Transverse colon (tissue), 4 donors: ENCODE results near the gene RBBP8. TPM values are rescaled to one million over a fixed set of nuclear protein-coding genes. Genes with fewer than 3 reads are reported as not detected.
A peak's percentile ranks its signal among the peaks of the same experiment; 100 is the strongest.

Source experiments
- DNase-seq: peaks from one replicate; pipeline ENCODE4 v3.0.0-alpha.2; 2019
- H3K27ac ChIP-seq, 4 donors: fragments of 200-600 bp; sonication (generic); 2 replicates each; pipeline ENCODE4 v1.5.1; 2016 to 2018; ENCODE audit warnings: inconsistent platforms in 4 of 4
- H3K27me3 ChIP-seq: fragments of 200-600 bp; sonication (generic); 2 replicates; pipeline ENCODE4 v1.5.1; 2017; ENCODE audit warnings: inconsistent platforms
- H3K36me3 ChIP-seq, 4 donors: fragments of 200-600 bp; sonication (generic); 2 replicates each; pipeline ENCODE4 v1.5.1; 2017 to 2019; ENCODE audit warnings: inconsistent platforms in 4 of 4
- H3K4me1 ChIP-seq, 4 donors: fragments of 200-600 bp; sonication (generic); 2 replicates each; pipeline ENCODE4 v1.5.1; 2017 to 2020; ENCODE audit warnings: inconsistent platforms in 4 of 4
- H3K4me3 ChIP-seq, 4 donors: fragments of 200-600 bp; sonication (generic); 1 replicate in 1 of 4; 2 replicates in 3 of 4; pipeline versions ENCODE4 v1.5.1 to v1.6.1; 2017 to 2019; ENCODE audit warnings: inconsistent platforms in 4 of 4
- H3K9me3 ChIP-seq, 2 donors: fragments of 200-600 bp; sonication (generic); 2 replicates each; pipeline ENCODE4 v1.5.1; 2017 to 2019; ENCODE audit warnings: inconsistent platforms in 2 of 2
- CTCF ChIP-seq, 5 experiments: fragments of 200-600 bp in 3 of 5; fragments of 450-650 bp in 2 of 5; sonication (generic) in 3 of 5; IDR thresholded peaks; 1 replicate in 2 of 5; 2 replicates in 3 of 5; pipeline ENCODE4 v1.5.1; 2016 to 2017; ENCODE audit warnings: antibody characterized with exemption in 5 of 5, inconsistent platforms in 3 of 5, mild to moderate bottlenecking in 2 of 5, moderate library complexity in 1 of 5
- EP300 ChIP-seq: sonication (generic); formaldehyde crosslinking; IDR thresholded peaks from one replicate; pipeline ENCODE4 v1.6.1; 2017; ENCODE audit warnings: antibody characterized with exemption, low read depth
- POLR2A ChIP-seq: fragments of 450-650 bp; IDR thresholded peaks from one replicate; pipeline ENCODE4 v1.6.1; 2016; ENCODE audit warnings: antibody characterized with exemption, mild to moderate bottlenecking, moderate library complexity
- POLR2AphosphoS5 ChIP-seq, 3 donors: sonication (generic); formaldehyde crosslinking; IDR thresholded peaks; one replicate each; pipeline ENCODE4 v1.6.1; 2016; ENCODE audit warnings: antibody characterized with exemption in 3 of 3
- WGBS, 2 donors: methylation state at CpG; one replicate each; pipeline ENCODE4 v1.1.5; 2018; ENCODE audit warnings: low coverage in 1 of 2; 5-methylcytosine and 5-hydroxymethylcytosine counted together
- in situ Hi-C, 4 donors: fragments of 200-750 bp; cut with MboI; loops; one replicate each; pipeline versions ENCODE4 v1.15.0 to v1.15.1; 2017; ENCODE audit warnings: low sequenced_read_pairs in 3 of 4, low pct_ligation_motif_present in 1 of 4, low pct_unique_long_range_greater_than_20kb in 1 of 4
- intact Hi-C: fragments of 100-400 bp; cut with DNase I; formaldehyde crosslinking; loops from one replicate; pipeline ENCODE4 v1.15.1; 2023; ENCODE audit warnings: low total_unique reads
- total RNA-seq, 4 donors: library from RNA; depleted of rRNA; stranded (reverse); fragments of >200 nt; gene quantifications; one replicate each; pipeline ENCODE4 v1.1.0, GENCODE V29; 2016

The RBBP8 gene
- total RNA-seq, 4 donors from 2014 or later: 20.7 to 44.1 (median 38.6) TPM

- in situ Hi-C loops: no loop called here
- 72% methylated on average over 5 of the region's 5 CpGs; no CpG with 5 or more reads in 1 of the 2 donors for WGBS, 2 donors
Measured at GRCh38 chr18:23033056-23033455, 99.9 kb downstream of the RBBP8 start.

GRCh38 chr18:23036660-23037201, 103.6 kb downstream of the RBBP8 start:
- TF ChIP-seq POLR2AphosphoS5 (IDR thresholded peaks at IDR 0.05) (no peak), CTCF (IDR thresholded peaks at IDR 0.05) (no peak), EP300 (no peak), POLR2A (no peak)
- WGBS, 2 donors: 41 to 76% methylated on average over 2 to 3 of the region's 3 CpGs
- Histone ChIP-seq H3K4me3 (no peak overlapping the region), H3K27me3 (no peaks in the 10 kb centered on the region), H3K36me3 (no peaks in the 10 kb centered on the region), H3K4me1 (peaks cover 0 to 11% (median 2%) of the 10 kb centered on the region in 4 donors), H3K9me3 (no peaks in the 10 kb centered on the region), H3K27ac (no peak overlapping the region)
- DNase-seq: no peak
- in situ Hi-C loops (no loop called here), intact Hi-C loops (loop anchor here (10.0 kb wide), 1 partner anchor 368 kb away; no protein-coding TSS in a partner anchor)

More at GRCh38 chr18:23033056-23033455, 99.9 kb downstream of the RBBP8 start:
- Histone ChIP-seq H3K27me3 (no peaks in the 10 kb centered on the region), H3K4me1 (peaks cover 0 to 12% (median 2%) of the 10 kb centered on the region in 4 donors), H3K36me3 (no peaks in the 10 kb centered on the region), H3K27ac (no peak overlapping the region), H3K9me3 (no peaks in the 10 kb centered on the region), H3K4me3 (no peak overlapping the region)
- peak; percentile 33 for DNase-seq
- intact Hi-C loops: loop anchor here (10.0 kb wide), 1 partner anchor 372 kb away; no protein-coding TSS in a partner anchor
- TF ChIP-seq POLR2A: no peak
- TF ChIP-seq POLR2AphosphoS5 (IDR thresholded peaks at IDR 0.05): no peak
- TF ChIP-seq CTCF (IDR thresholded peaks at IDR 0.05): no peak
- TF ChIP-seq EP300: no peak

GRCh38 chr18:23037646-23038045, 104.5 kb downstream of the RBBP8 start:
- Histone ChIP-seq H3K4me3 (no peak overlapping the region), H3K27ac (no peak overlapping the region), H3K27me3 (no peaks in the 10 kb centered on the region), H3K9me3 (no peaks in the 10 kb centered on the region), H3K36me3 (no peaks in the 10 kb centered on the region), H3K4me1 (peaks cover 0 to 5% (median 2%) of the 10 kb centered on the region in 4 donors)
- in situ Hi-C loops (no loop called here), intact Hi-C loops (loop anchor here (10.0 kb wide), 1 partner anchor 367 kb away; no protein-coding TSS in a partner anchor)
- no peak for DNase-seq
- no peak for TF ChIP-seq EP300
- no peak for TF ChIP-seq POLR2AphosphoS5 (IDR thresholded peaks at IDR 0.05)
- TF ChIP-seq POLR2A: no peak
- no peak for TF ChIP-seq CTCF (IDR thresholded peaks at IDR 0.05)
- 96% methylated on average over 2 of the region's 2 CpGs; no CpG with 5 or more reads in 1 of the 2 donors for WGBS, 2 donors

GRCh38 chr18:23038712-23039111, 105.6 kb downstream of the RBBP8 start:
- Histone ChIP-seq H3K4me3 (no peak overlapping the region), H3K9me3 (no peaks in the 10 kb centered on the region), H3K27ac (no peak overlapping the region), H3K27me3 (no peaks in the 10 kb centered on the region), H3K4me1 (no peaks in the 10 kb centered on the region), H3K36me3 (no peaks in the 10 kb centered on the region)
- TF ChIP-seq CTCF (IDR thresholded peaks at IDR 0.05): no peak
- TF ChIP-seq POLR2AphosphoS5 (IDR thresholded peaks at IDR 0.05): no peak
- TF ChIP-seq EP300: no peak
- no peak for TF ChIP-seq POLR2A
- WGBS, 2 donors: 70 to 78% methylated on average over 3 to 4 of the region's 4 CpGs
- DNase-seq: no peak
- in situ Hi-C loops (no loop called here), intact Hi-C loops (loop anchor here (10.0 kb wide), 1 partner anchor 366 kb away; no protein-coding TSS in a partner anchor)
